Fibroblast of skin of back (primary cell): ENCODE measurements around the gene VASH2.
"Not testable (repeated sequence)": the region's sequence is repeated elsewhere in the genome, so short reads cannot be mapped to it uniquely, and the experiment has no call there.

Experiments
- DNase-seq: peaks from one replicate; pipeline ENCODE4 v3.0.0-alpha.2; 2013

Gene VASH2

DNA sequence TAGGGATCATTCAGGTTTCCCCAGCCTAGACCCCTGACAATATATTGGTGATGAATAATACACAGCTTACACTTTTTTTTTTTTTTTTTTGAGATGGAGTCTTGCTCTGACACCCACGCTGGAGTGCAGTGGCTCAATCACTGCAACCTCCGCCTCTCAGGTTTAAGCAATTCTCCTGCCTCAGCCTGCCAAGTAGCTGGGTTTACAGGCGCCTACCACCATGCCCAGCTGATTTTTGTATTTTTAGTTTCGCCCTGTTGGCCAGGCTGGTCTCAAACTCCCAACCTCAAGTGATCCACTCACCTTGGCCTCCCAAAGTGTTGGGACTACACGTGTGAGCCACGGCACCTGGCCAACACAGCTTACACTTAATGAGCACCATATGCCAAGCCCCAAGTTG is 7.2 kb downstream of the VASH2 start:
- DNase-seq: no peak

- peak; percentile 66 for DNase-seq
These were observed 7.8 kb downstream of the VASH2 start for GRCh38 chr1:212958175-212958574.

DNA sequence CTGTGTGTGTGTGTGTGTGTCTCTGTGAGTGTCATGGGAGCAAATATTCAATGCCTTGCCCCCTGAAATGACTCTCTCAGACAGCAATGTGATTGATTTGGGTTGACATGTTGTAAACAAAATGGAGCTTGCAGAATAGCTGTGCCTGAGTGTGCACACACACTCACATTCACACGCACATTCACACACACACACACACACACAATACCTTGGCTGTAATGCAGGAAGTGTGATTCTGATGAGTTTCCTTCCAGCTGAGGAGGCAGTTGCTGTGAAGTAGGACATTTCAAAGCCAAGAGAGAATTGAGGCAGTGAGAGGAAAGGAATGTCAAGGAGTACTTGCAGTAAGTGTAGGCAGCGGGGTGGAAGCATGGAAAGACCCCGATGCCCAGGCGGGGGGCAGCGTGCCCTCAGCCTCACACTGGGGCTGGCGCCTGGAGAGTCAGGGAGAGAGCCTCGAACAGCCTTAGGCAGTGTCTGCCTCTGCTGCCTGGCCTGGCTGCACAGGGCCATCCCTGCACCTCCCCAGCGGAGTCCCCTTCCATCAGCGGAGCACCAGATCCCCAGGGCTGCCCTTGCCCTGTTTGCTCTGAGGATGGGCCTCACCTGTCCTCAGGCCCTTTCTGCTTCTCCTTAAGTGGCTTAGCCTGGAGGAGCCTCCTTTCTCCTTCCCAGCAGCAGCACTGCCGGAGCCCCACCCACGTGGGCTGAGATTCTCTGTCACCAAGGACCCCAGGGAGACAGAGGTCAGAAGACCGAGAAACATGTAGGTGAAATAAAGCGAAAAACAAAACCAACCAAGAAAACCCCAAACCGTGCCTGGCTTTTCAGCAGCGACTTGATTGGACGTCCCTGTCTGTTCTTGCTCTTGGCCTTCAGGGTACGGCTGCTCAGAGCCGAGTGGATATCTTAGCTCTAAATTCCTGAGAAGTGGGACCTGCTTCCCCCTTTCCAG is 9.2 kb downstream of the VASH2 start:
- DNase-seq: no peak

DNA sequence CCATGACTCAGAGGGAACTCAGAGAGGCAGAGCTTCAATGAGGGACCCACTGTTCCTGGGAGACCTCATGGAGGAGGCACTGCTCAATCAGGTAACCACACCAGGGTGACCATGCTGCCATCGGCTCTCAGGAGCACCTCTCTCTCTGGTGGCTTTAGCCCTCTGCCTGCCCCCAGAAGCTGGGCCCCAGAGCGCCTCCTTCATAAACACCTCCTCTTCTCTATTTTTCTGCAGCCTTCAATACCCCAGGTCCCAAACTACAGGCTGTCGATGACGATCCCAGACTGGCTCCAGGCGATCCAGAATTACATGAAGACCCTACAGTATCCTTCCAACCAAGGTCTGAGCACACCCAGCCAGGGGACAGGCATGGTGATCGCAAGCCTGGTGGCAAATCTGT is 10.6 kb downstream of the VASH2 start:
- DNase-seq: no peak

GRCh38 chr1:212962509-212962908 is 12.2 kb downstream of the VASH2 start:
- no peak for DNase-seq

GRCh38 chr1:212964102-212964501 is 13.8 kb downstream of the VASH2 start:
- DNase-seq: no peak

GRCh38 chr1:212964993-212965392 is 14.7 kb downstream of the VASH2 start:
- DNase-seq: not testable (repeated sequence)

DNA sequence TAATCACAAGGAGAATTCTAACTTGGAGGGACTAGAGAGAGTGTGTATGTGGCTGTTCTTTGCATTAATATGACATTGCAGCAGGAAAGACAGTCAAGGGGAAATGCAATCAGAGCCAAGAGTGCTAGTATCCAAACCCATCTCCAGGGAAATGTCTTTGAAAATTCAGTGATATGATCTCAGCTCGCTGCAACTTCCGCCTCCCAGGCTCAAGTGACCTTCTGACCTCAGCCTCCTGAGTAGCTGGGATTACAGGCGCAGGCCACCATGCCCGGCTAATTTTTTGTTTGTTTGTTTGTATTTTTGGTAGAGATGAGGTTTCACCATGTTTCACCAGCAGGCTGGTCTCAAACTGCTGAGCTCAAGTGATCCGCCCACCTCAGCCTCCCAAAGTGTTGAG is 16.3 kb downstream of the VASH2 start:
- DNase-seq: no peak

- peak; percentile 61 for DNase-seq
These were observed 17.5 kb downstream of the VASH2 start for GRCh38 chr1:212967801-212968200.

GRCh38 chr1:212968368-212968863 is 18.1 kb downstream of the VASH2 start:
- no peak for DNase-seq

- DNase-seq: no peak
These were observed 19.7 kb downstream of the VASH2 start for GRCh38 chr1:212970085-212970484.

DNA sequence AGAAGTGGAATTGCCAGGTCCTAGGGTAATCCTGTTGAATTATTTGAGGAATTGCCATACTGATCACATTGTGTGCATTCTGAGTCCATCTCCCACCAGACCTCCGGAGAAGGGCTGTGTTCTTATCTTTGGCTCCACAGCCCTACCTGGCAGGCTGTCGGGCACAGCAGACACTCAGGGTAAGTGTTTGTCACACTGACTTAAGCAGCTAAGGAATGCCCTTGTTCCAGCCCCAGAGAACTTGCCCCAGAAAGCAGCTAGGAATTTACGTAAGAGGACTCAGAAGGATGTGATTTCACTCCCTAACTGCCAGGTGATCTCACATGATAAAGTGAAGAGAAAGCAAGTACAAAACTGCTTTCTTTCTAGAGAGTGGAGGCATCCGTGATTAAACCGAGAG is 21.0 kb downstream of the VASH2 start:
- no peak for DNase-seq

DNA sequence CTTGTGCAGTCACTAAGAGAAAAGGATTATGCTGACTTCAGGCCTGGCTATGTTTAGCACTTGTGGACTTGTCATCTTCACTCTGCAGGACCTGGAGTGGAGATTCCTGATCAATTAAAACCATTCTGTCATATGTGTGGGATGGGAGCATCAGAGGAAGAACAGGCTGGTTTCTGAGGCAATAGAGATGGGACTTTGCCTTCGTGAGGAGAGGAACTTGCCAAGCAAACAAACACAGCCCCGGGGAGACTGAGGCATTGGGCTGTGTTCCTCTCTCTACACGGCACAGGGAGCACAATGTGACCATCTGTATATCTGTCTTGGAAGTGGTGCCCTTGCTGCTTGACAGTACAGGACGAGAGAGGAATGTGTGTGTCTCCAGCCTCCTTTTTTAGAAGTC is 23.1 kb downstream of the VASH2 start:
- no peak for DNase-seq

GRCh38 chr1:212973899-212974298 is 23.6 kb downstream of the VASH2 start:
- DNase-seq: no peak

- no peak for DNase-seq
These were observed 24.4 kb downstream of the VASH2 start for GRCh38 chr1:212974711-212975110.

DNA sequence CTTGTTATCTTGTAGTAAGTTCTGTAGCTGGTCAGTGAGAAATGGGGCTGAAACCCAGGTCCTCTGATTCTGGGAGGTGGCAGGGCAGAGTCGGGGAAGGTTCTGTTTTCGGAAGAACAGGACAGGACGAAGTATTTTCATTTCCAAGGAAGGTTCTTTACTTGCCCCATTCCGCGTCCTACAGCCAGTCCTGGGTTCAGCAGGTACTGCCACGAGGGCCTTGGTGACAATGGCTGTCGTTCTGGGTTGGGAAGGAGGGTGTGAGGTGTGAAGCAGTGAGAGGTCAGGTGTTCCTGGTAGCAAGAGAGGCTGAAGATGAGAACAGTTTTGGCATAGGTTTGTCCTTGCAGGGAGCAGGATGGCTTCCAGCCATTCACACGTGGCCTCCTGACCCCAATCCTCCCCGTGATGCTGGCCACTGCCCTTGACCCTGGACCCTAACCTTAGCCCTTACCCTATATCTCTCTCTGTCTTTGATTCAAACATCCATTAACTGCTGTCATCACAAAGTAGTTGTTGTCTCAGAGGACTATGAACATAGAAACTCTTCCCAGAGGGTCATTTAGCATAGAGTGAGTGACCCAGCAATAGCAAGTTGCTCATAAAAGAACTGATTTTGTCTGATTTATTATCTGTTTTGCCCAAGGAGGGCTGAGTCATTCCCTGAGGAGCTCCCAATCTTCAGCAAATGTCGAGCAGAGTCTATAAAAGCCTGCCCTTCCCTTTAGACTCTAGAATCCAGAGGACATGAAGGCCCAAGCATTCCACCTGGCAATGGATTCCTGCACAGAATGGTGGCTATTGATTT is 25.0 kb downstream of the VASH2 start:
- DNase-seq: no peak

DNA sequence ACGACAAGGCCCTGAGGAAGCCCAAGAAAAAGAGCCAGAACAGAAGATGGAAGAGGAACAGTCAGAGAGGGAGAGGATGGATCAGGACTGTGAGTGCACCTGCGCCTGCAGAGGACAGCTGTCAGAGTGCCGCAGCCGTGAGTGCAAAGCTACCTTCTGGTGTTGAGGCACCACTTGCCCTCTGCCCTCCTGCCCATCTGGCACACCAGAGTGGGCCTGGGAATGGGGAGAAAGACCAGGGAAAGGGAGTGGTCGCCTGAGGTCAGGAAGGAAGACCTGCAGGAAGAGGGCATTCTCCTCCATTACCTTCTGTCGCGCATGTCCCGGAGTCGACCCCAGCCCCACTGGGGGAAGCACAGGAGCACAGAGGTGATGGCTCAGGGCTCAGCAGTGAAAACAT is 26.2 kb downstream of the VASH2 start:
- DNase-seq: no peak

DNA sequence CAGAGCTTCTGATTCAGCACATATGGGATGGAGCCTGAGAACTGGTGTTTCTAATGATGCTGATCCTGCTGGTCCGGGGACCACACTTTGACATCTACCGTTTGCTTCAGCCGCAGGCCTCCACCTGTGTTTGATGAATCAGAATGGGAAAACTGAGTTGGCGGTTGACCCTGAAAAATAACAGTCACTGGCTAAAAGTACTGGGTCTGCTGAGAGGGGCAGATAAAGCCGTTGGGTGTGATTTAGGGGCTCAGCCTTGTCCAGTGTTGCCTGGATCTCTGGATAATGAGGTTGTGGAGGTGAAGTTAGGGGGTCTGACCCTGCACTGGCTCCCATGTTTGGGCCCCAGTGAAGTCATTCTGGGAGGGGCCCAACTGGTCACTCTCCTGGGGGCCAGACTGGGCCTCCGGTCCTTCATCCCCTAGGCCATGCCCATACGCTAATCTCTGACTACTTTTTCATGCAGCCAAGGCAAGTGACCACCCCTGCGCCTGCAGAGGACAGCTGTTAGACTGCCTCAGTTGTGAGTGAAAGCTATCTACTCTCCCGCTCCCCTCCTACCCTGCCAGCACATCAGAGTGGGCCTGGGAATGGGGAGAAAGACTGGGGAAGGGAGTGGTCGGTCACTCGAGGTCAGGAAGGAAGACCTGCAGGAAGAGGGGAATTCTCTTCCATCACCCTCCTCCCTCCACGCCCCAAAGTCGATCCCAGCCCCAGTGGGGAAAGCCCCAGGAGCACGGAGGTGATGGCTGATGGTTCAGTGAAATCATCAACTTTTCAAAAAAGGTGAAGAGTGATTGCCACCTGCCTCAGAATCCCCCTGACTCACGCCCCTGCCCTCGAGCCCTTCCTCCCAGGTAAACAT is 27.7 kb downstream of the VASH2 start:
- no peak for DNase-seq

GRCh38 chr1:212979340-212980122 is 29.2 kb downstream of the VASH2 start:
- no peak for DNase-seq

GRCh38 chr1:212980123-212980785 is 29.9 kb downstream of the VASH2 start:
- DNase-seq: no peak

DNA sequence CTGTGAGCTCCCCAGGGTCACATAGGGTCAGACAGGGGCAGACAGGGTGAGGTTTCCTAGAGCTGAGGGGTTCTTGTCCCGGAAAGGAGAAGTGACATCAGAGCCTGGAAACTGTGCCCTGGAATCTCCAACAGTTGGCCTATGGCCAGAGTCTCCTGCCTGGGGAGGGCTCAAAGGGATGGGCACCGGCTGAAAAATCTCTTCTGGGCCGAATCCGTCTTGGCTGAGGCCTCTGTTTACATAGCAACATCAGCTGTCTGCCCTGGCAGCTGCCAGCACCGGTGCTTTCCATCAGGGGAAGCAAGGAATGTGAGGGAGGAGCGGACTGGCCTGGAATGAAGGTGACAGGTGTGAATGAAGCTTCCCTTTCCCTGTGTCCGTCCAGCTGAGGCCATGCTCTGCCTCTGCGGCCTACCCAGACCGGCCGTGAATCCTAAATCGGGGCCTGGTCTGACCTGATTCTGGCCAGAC is 30.7 kb downstream of the VASH2 start:
- DNase-seq: no peak
